ENCODE measurements around the gene DCTN4. TPM values are rescaled to one million over a fixed set of nuclear protein-coding genes. Genes with fewer than 3 reads are reported as not detected.
"Not testable (repeated sequence)": the region's sequence is repeated elsewhere in the genome, so short reads cannot be mapped to it uniquely, and the experiment has no call there.

The DCTN4 gene
- 68.5 TPM for total RNA-seq
- long read RNA-seq, full-length matches to known transcripts, result 46 of 72 reads
- long read RNA-seq, partial matches to known transcripts, result 5 of 72 reads
- long read RNA-seq, other reads (novel, unspliced or antisense), result 21 of 72 reads

DNA sequence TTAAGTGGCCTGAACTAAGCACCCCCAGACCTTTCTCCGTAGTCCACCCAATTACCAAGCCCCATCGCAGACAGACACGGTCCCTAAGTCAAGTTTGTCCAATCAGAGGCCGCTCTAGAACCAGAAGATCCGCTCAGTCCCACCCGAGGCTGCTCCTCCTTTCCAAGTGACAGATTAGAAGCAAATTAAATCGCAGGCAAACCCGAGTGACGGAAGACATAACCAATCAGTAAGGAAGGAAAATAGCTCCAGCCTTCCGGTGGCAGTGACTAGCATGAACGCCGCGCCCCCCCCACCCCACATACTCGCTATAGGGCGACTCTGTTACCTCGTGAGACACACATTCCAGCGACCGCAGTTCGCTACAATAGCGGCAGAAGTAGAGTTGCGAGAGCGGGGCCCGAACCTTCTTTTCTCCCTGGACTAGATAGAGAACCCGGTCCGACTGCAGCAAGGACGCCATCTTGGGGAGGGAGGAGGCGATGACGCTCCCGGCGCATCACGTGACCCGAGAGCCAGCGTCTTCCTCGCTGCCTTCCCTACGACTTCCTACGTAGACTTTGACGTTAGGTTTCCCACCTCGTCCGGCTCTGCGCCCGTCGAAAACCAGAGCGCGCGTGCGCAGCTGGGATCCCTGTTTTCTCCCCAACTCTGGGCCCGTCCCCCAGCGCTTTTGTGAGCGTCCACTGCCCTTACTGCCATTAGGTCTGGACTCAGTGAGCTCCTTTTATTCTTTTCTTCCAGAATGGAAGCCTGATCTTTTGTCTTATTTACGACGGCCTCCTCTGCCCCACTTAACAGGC, at the start of gene DCTN4:
Gene DCTN4 (minus strand): TSS at position 487 of the 803 bp plus-strand sequence. CDS start 24 bp downstream, at position 463.
- Histone ChIP-seq H3K4me3 (peak within 1 kb of the TSS; percentile 76), H3K27me3 (no peaks in the 10 kb centered on the region), H3K9me3 (no peaks in the 10 kb centered on the region), H3K27ac (peak within 1 kb of the TSS; percentile 93), H3K36me3 (peaks cover 26% of the 10 kb centered on the region), H3K4me1 (peaks cover 32% of the 10 kb centered on the region)
- intact Hi-C loops (cut with DNase I), result no loop called here
- TF ChIP-seq, protein P1, sequence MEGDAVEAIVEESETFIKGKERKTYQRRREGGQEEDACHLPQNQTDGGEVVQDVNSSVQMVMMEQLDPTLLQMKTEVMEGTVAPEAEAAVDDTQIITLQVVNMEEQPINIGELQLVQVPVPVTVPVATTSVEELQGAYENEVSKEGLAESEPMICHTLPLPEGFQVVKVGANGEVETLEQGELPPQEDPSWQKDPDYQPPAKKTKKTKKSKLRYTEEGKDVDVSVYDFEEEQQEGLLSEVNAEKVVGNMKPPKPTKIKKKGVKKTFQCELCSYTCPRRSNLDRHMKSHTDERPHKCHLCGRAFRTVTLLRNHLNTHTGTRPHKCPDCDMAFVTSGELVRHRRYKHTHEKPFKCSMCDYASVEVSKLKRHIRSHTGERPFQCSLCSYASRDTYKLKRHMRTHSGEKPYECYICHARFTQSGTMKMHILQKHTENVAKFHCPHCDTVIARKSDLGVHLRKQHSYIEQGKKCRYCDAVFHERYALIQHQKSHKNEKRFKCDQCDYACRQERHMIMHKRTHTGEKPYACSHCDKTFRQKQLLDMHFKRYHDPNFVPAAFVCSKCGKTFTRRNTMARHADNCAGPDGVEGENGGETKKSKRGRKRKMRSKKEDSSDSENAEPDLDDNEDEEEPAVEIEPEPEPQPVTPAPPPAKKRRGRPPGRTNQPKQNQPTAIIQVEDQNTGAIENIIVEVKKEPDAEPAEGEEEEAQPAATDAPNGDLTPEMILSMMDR (IDR thresholded peaks at IDR 0.05), result peak; percentile 23
- DNase-seq (peak; percentile 98), ATAC-seq (peak; percentile 95)

DNA sequence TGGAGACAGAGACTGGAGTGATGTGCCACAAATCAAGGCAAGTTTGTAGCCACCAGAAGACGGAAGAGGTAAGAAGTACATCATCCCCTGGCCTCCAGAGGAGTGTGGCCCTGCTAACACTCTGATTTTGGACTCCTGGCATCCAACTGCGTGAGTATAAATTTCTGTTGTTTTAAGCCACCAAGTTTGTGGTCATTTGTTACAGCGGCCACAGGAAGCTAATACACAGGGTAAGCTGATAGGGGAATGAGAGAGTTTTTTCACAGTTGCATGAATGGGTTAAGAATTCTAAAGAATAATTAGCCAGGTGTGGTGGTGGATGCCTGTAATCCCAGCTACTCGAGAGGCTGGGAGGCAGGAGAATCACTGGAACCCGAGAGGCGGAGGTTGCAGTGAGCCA, 45.6 kb upstream of the DCTN4 start:
- TF ChIP-seq, protein P1 (IDR thresholded peaks at IDR 0.05), result no peak
- H3K27ac ChIP-seq, result no peak overlapping the region
- H3K9me3 ChIP-seq, result no peaks in the 10 kb centered on the region
- no peaks in the 10 kb centered on the region for H3K36me3 ChIP-seq
- no peak for DNase-seq
- H3K4me1 ChIP-seq, result peaks cover 5% of the 10 kb centered on the region
- no peak for ATAC-seq
- no peak overlapping the region for H3K4me3 ChIP-seq
- intact Hi-C loops (cut with DNase I), result no loop called here
- no peaks in the 10 kb centered on the region for H3K27me3 ChIP-seq

DNA sequence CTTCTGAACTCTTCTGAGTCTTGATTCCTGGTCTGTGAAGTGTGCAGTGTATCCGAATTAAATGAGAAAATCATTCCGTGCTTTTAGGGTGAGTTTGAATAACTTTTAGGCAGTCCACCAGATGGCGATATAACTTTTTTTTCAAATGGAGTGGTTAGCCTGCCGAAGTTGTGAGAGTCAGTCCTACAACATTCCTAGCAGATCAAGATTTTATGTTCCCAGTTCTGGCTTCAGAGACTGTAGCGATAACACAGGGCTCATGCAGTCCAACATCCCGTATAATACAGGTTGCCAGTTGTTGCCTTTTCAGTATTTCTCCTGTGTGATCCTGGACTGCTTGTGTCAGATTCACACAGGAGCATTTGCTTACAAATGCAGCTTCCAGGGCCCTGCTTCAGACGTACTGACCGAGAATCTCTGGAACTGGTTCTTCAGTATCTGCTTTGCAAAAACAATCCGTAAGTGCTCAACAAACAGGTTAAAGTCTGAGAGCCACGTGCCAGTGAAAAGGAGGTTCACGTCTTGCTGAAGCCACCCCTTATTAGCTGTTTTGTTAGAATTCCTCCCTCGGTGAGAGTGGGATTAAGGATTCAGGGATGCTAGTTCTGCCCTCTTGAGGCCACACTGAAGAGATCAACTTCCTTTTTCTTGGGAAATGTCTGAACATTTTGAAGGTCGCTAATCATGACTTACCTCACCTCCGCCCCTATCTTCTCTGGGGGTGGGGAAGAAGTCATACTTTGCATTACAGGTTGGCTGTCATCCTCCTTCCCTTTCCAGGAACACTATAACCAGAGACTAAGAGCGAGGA, 42.5 kb upstream of the DCTN4 start:
- H3K36me3 ChIP-seq, result peaks cover 13% of the 10 kb centered on the region
- intact Hi-C loops (cut with DNase I), result no loop called here
- peak overlapping the region; percentile 43 for H3K27ac ChIP-seq
- peaks cover 5% of the 10 kb centered on the region for H3K4me1 ChIP-seq
- DNase-seq, result no peak
- TF ChIP-seq, protein P1 (IDR thresholded peaks at IDR 0.05), result peak; percentile 52
- peak overlapping the region; percentile 49 for H3K4me3 ChIP-seq
- ATAC-seq, result peak; percentile 94
- no peaks in the 10 kb centered on the region for H3K9me3 ChIP-seq
- no peaks in the 10 kb centered on the region for H3K27me3 ChIP-seq

DNA sequence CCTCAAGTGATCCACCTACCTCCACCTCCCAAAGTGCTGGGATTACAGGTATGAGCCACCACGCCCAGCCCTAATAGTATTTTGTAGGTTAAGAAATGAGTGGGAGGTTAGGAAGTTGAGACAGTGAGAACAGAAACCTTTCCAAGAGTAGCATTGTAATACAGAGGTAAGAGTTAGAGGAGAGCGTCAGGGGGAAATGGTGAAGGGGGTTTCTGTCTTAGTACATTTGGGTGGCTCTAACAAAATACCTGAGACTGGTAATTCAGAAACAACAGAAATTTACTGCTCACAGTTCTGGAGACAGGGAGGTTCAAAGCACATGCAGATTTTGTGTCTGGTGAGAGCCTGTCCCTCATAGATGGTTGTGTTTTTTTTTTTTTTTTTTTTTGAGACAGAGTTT, 38.6 kb upstream of the DCTN4 start:
- DNase-seq (no peak), ATAC-seq (no peak)
- Histone ChIP-seq H3K4me3 (no peak overlapping the region), H3K27ac (no peak overlapping the region), H3K27me3 (no peaks in the 10 kb centered on the region), H3K36me3 (peaks cover 26% of the 10 kb centered on the region), H3K9me3 (no peaks in the 10 kb centered on the region), H3K4me1 (peaks cover 5% of the 10 kb centered on the region)
- intact Hi-C loops (cut with DNase I), result no loop called here
- TF ChIP-seq, protein P1 (IDR thresholded peaks at IDR 0.05), result no peak

DNA sequence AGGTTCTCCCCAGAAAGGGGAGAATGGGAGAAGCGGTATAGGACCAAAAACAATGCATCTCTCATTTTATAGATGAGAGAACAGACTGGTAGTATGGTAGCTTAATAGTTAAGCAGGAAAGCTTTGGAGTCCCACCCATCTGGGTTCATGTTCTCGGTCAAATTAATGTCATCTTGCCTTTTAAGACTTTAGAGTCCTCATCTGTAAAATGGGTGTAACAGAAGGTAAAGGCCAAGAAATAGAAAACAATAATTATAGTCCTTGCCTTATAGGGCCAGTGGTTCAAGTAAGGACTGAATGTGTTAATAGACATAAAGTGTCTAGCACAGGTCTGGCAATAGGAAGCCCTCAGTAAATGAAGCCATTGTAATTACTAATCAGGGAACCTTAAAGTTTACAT, 36.1 kb upstream of the DCTN4 start:
- intact Hi-C loops (cut with DNase I), result no loop called here
- no peak for ATAC-seq
- Histone ChIP-seq H3K4me1 (peaks cover 15% of the 10 kb centered on the region), H3K9me3 (no peaks in the 10 kb centered on the region), H3K4me3 (no peak overlapping the region), H3K27me3 (no peaks in the 10 kb centered on the region), H3K27ac (no peak overlapping the region), H3K36me3 (peaks cover 26% of the 10 kb centered on the region)
- TF ChIP-seq, protein P1 (IDR thresholded peaks at IDR 0.05), result no peak
- DNase-seq, result no peak

DNA sequence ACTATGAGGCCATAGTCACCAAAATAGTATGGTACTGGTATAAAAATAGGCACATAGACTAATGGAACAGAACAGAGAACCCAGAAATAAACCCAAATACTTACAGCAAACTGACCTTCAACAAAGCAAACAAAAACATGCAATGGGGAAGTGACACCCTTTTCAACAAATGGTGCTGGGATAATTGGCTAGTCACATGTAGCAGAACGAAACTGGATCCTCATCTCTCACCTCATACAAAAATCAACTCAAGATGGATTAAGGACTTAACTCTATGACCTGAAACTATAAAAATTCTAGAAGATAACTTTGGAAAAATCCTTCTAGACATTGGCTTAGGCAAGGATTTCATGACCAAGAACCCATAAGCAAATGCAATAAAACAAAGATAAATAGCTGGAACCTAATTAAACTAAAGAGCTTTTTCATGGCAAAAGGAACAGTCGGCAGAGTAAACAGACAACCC, 34.6 kb upstream of the DCTN4 start:
- H3K4me3 ChIP-seq; ATAC-seq; DNase-seq; H3K27ac ChIP-seq; H3K9me3 ChIP-seq; intact Hi-C loops (cut with DNase I); H3K27me3 ChIP-seq: not testable (repeated sequence)
- Histone ChIP-seq H3K4me1 (peaks cover 30% of the 10 kb centered on the region), H3K36me3 (peaks cover 26% of the 10 kb centered on the region)
